BLaER1 treated with 17β-estradiol and CSF1 and Interleukin-3, amounts not matched to agents 10 nM and 100 nM (cell line): ENCODE data around the gene CDK17.

ENCODE experiments used
- H3K27ac ChIP-seq, 11 experiments: shearing (Covaris generic); formaldehyde crosslinking; 2 replicates each; pipeline ENCODE4 v1.8.1; 2022
- H3K27me3 ChIP-seq, 11 experiments: shearing (Covaris generic); formaldehyde crosslinking; 2 replicates each; pipeline ENCODE4 v1.8.1; 2022
- H3K36me3 ChIP-seq, 11 experiments: shearing (Covaris generic); formaldehyde crosslinking; 2 replicates each; pipeline ENCODE4 v1.8.1; 2022
- H3K4me1 ChIP-seq, 10 experiments: shearing (Covaris generic); formaldehyde crosslinking; 2 replicates each; pipeline ENCODE4 v1.8.1; 2022
- H3K4me2 ChIP-seq, 11 experiments: shearing (Covaris generic); formaldehyde crosslinking; 2 replicates each; pipeline ENCODE4 v1.8.1; 2022
- H3K4me3 ChIP-seq, 10 experiments: shearing (Covaris generic); formaldehyde crosslinking; 2 replicates each; pipeline ENCODE4 v1.8.1; 2022
- H3K9ac ChIP-seq, 11 experiments: shearing (Covaris generic); formaldehyde crosslinking; 2 replicates each; pipeline ENCODE4 v1.8.1; 2022
- H3K9me3 ChIP-seq, 11 experiments: shearing (Covaris generic); formaldehyde crosslinking; replicated peaks in 1 of 11; 2 replicates each; pipeline ENCODE4 v1.8.1; 2022
- H4K20me1 ChIP-seq, 11 experiments: shearing (Covaris generic); formaldehyde crosslinking; 2 replicates each; pipeline ENCODE4 v1.8.1; 2022
- Cebpa-rat ChIP-seq, 11 experiments: shearing (Covaris generic); IDR thresholded peaks; 2 replicates each; pipeline ENCODE4 v1.8.1; 2022

Gene CDK17

DNA sequence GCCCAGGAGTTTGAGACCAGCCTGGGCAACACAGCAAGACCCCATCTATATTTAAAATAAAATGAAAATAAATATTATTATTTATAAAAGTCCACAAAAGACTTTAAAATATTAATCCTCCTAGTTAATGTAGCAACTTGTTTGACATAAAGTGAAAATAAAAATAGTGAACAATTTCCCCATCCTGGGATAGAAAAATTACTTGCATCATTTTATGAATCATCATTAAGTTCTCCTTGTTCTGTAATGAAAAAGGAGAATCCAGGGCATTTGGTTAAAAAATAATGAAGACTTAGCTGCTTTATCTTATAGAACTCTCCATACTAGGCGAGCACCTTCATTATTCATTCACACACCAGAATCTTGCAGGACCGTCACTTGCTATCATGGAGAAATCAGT is 140.0 kb downstream of the CDK17 start:
- H3K9me3 ChIP-seq, result no peaks in the 10 kb centered on the region
- H3K4me2 ChIP-seq, result no peak overlapping the region
- H4K20me1 ChIP-seq, result peaks cover 49 to 100% (median 86%) of the 10 kb centered on the region in 11 experiments; a peak in 20 of 22 replicates
- peaks cover 0 to 8% (median 0%) of the 10 kb centered on the region in 10 experiments; a peak in 4 of 20 replicates for H3K4me1 ChIP-seq
- no peak for TF ChIP-seq Cebpa-rat (IDR thresholded peaks at IDR 0.05)
- H3K36me3 ChIP-seq, result peaks cover 72 to 100% (median 98%) of the 10 kb centered on the region in 11 experiments
- no peak overlapping the region for H3K27ac ChIP-seq
- H3K4me3 ChIP-seq, result no peak overlapping the region
- no peaks in the 10 kb centered on the region for H3K27me3 ChIP-seq
- H3K9ac ChIP-seq, result no peak overlapping the region

GRCh38 chr12:96258104-96258961 is 141.9 kb downstream of the CDK17 start:
- Histone ChIP-seq H3K27me3 (no peaks in the 10 kb centered on the region), H3K9ac (no peak overlapping the region), H3K36me3 (peaks cover 54 to 100% (median 98%) of the 10 kb centered on the region in 11 experiments), H4K20me1 (peaks cover 51 to 100% (median 87%) of the 10 kb centered on the region in 11 experiments; a peak in 20 of 22 replicates), H3K9me3 (no peaks in the 10 kb centered on the region), H3K4me3 (no peak overlapping the region), H3K4me1 (peaks cover 0 to 8% (median 0%) of the 10 kb centered on the region in 10 experiments; a peak in 4 of 20 replicates), H3K4me2 (no peak overlapping the region), H3K27ac (no peak overlapping the region)
- TF ChIP-seq Cebpa-rat (IDR thresholded peaks at IDR 0.05), result no peak

DNA sequence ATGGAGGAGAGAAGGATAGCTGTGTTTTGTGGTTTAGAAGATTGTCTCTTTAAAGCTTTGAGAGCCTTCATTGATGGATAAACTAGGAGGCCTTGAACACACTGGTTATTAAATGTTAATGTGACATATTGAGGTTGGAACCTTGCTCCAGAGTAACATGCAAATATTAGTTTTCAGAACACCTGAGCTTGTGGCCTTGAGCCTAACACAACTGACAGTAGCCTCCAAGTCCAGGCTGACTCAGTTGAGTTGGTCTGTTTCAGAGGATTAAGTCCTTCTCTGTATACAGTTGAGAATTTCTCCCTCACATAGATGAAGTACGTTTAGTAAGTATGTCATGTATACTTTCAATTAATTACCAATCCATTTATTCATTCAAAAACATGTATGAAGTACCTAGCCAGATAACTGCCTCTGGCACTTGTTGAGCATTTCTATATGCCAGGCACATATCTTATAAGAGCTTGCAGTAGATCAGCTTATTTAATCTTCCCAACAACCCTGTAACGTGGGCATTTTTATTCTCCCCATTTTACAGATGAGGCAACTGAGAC is 142.6 kb downstream of the CDK17 start:
- Histone ChIP-seq H3K27ac (no peak overlapping the region), H3K9ac (no peak overlapping the region), H3K4me3 (no peak overlapping the region), H3K36me3 (peaks cover 49 to 100% (median 98%) of the 10 kb centered on the region in 11 experiments), H3K4me2 (no peak overlapping the region), H3K4me1 (peaks cover 0 to 8% (median 0%) of the 10 kb centered on the region in 10 experiments; a peak in 4 of 20 replicates), H4K20me1 (peaks cover 46 to 100% (median 91%) of the 10 kb centered on the region in 11 experiments; a peak in 20 of 22 replicates), H3K9me3 (no peaks in the 10 kb centered on the region), H3K27me3 (no peaks in the 10 kb centered on the region)
- TF ChIP-seq Cebpa-rat (IDR thresholded peaks at IDR 0.05), result no peak

- Histone ChIP-seq H3K4me3 (no peak overlapping the region), H3K27ac (no peak overlapping the region), H3K27me3 (no peaks in the 10 kb centered on the region), H3K4me2 (no peak overlapping the region), H3K36me3 (peaks cover 47 to 100% (median 98%) of the 10 kb centered on the region in 11 experiments), H3K9ac (no peak overlapping the region), H4K20me1 (peaks cover 47 to 100% (median 94%) of the 10 kb centered on the region in 11 experiments; a peak in 20 of 22 replicates), H3K9me3 (no peaks in the 10 kb centered on the region), H3K4me1 (peaks cover 0 to 12% (median 3%) of the 10 kb centered on the region in 10 experiments; a peak in 10 of 20 replicates)
- TF ChIP-seq Cebpa-rat (IDR thresholded peaks at IDR 0.05), result no peak
These were observed 143.4 kb downstream of the CDK17 start for GRCh38 chr12:96256672-96257361.

GRCh38 chr12:96255077-96255476 is 145.2 kb downstream of the CDK17 start:
- Histone ChIP-seq H3K36me3 (peaks cover 46 to 100% (median 98%) of the 10 kb centered on the region in 11 experiments), H3K27me3 (no peaks in the 10 kb centered on the region), H3K4me3 (no peak overlapping the region), H3K4me1 (peaks cover 0 to 29% (median 9%) of the 10 kb centered on the region in 10 experiments; a peak in 11 of 20 replicates), H3K4me2 (no peak overlapping the region), H3K9me3 (peaks cover 0 to 6% (median 0%) of the 10 kb centered on the region in 11 experiments; a peak in 1 of 22 replicates), H3K27ac (no peak overlapping the region; a peak in 1 of 22 replicates), H3K9ac (no peak overlapping the region), H4K20me1 (peaks cover 60 to 100% (median 97%) of the 10 kb centered on the region in 11 experiments; a peak in 21 of 22 replicates)
- no peak for TF ChIP-seq Cebpa-rat (IDR thresholded peaks at IDR 0.05)

DNA sequence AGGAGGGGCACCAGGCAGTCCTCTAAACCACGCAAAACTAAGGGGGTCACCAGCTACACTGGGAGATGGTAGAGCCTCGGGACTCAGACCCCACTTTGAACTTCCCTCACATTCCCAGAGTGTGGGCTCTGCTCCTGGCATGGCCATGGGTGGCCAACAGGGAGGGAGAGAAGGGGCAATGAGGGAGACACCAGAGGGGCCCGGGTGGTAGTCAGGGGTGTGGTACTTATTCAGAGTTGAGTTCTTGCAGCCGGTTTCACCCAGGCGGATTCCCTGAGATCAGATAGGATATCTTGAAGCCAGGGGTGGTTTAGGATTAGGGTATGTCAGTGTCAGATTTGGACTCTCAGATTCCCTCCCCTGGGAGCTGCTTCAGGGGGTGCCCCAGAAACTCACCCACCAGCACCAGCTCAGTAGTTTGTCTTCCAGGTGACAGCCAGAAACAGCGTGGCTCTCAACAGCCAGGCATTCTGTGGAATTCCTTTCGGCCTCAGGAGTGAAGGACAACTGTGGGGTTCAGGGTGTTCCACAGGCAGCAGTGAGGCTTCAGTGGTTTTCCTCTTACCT is 150.0 kb downstream of the CDK17 start:
- Histone ChIP-seq H3K36me3 (peaks cover 67 to 100% (median 98%) of the 10 kb centered on the region in 11 experiments), H3K4me1 (peaks cover 0 to 62% (median 17%) of the 10 kb centered on the region in 10 experiments; a peak in 11 of 20 replicates), H3K9ac (no peak overlapping the region), H3K4me2 (no peak overlapping the region), H4K20me1 (peaks cover 58 to 100% (median 99%) of the 10 kb centered on the region in 11 experiments; a peak in 21 of 22 replicates), H3K27me3 (no peaks in the 10 kb centered on the region), H3K4me3 (no peak overlapping the region), H3K27ac (no peak overlapping the region), H3K9me3 (peaks cover 0 to 7% (median 0%) of the 10 kb centered on the region in 11 experiments; a peak in 1 of 22 replicates)
- no peak for TF ChIP-seq Cebpa-rat (IDR thresholded peaks at IDR 0.05)

- H3K9me3 ChIP-seq, result peaks cover 0 to 7% (median 0%) of the 10 kb centered on the region in 11 experiments; a peak in 1 of 22 replicates
- peaks cover 64 to 100% (median 99%) of the 10 kb centered on the region in 11 experiments; a peak in 20 of 22 replicates for H4K20me1 ChIP-seq
- H3K9ac ChIP-seq, result 0 out of 22 replicates have a peak overlapping the region, but pooled peaks of 1 of the 11 experiments have one; percentile 34
- H3K27ac ChIP-seq, result 0 out of 22 replicates have a peak overlapping the region, but pooled peaks of 1 of the 11 experiments have one; percentile 9
- no peaks in the 10 kb centered on the region for H3K27me3 ChIP-seq
- peaks cover 71 to 100% (median 98%) of the 10 kb centered on the region in 11 experiments for H3K36me3 ChIP-seq
- peaks cover 0 to 56% (median 16%) of the 10 kb centered on the region in 10 experiments; a peak in 12 of 20 replicates for H3K4me1 ChIP-seq
- H3K4me3 ChIP-seq, result no peak overlapping the region
- no peak overlapping the region for H3K4me2 ChIP-seq
- TF ChIP-seq Cebpa-rat (IDR thresholded peaks at IDR 0.05), result no peak
These were observed 150.8 kb downstream of the CDK17 start for GRCh38 chr12:96249196-96250118.
